Astrocyte (in vitro differentiated cells and primary cell): ENCODE measurements around the gene PCDHB3. TPM values are rescaled to one million over a fixed set of nuclear protein-coding genes. Genes with fewer than 3 reads are reported as not detected.
"Not testable (repeated sequence)": the region's sequence is repeated elsewhere in the genome, so short reads cannot be mapped to it uniquely, and the experiment has no call there.

Experiments used
- DNase-seq: peaks from one replicate; pipeline ENCODE4 v3.0.0-alpha.2; 2010; ENCODE audit warnings: low read depth
- FAIRE-seq: peaks from 2 replicates; lab custom pipeline; 2011; peaks lifted over from hg19 to GRCh38; lab: Jason Lieb, UNC
- H2AFZ ChIP-seq: 2 replicates; pipeline ENCODE4 v1.6.0; 2012; ENCODE audit warnings: low read depth, low read length, inconsistent platforms
- H3K27ac ChIP-seq: 2 replicates; pipeline ENCODE4 v1.5.1; 2011; ENCODE audit warnings: low read depth, low read length, inconsistent platforms
- H3K27me3 ChIP-seq: 2 replicates; pipeline ENCODE4 v1.6.0; 2011; ENCODE audit warnings: low read length, inconsistent platforms; ENCODE audit not compliant: insufficient read depth
- H3K36me3 ChIP-seq: 2 replicates; pipeline ENCODE4 v1.5.1; 2011; ENCODE audit warnings: low read length, inconsistent platforms; ENCODE audit not compliant: insufficient read depth
- H3K4me1 ChIP-seq: 2 replicates; pipeline ENCODE4 v1.5.1; 2011; ENCODE audit warnings: low read length, inconsistent platforms; ENCODE audit not compliant: insufficient read depth
- H3K4me2 ChIP-seq: 2 replicates; pipeline ENCODE4 v1.6.0; 2012; ENCODE audit warnings: low read length, inconsistent platforms
- H3K4me3 ChIP-seq: 2 replicates; pipeline ENCODE4 v1.5.1; 2011; ENCODE audit warnings: low read depth, mild to moderate bottlenecking, low read length, inconsistent platforms; ENCODE audit not compliant: insufficient read depth
- H3K79me2 ChIP-seq: 2 replicates; pipeline ENCODE4 v1.6.0; 2012; ENCODE audit warnings: mild to moderate bottlenecking, low read length, inconsistent platforms; ENCODE audit not compliant: insufficient read depth
- H3K9ac ChIP-seq: 2 replicates; pipeline ENCODE4 v1.6.0; 2012; ENCODE audit warnings: mild to moderate bottlenecking, low read length, inconsistent platforms
- H3K9me3 ChIP-seq: 2 replicates; pipeline ENCODE4 v1.5.1; 2012; ENCODE audit warnings: low read depth, mild to moderate bottlenecking, low read length, inconsistent platforms; ENCODE audit not compliant: insufficient read depth
- H4K20me1 ChIP-seq: 2 replicates; pipeline ENCODE4 v1.6.0; 2012; ENCODE audit warnings: low read length, inconsistent platforms; ENCODE audit not compliant: insufficient read depth
- H3K27ac Mint-ChIP-seq: one replicate; pipeline ENCODE4 v1.8.0; 2021; ENCODE audit warnings: mild to moderate bottlenecking, mixed read lengths; ENCODE audit not compliant: unreplicated experiment
- H3K27me3 Mint-ChIP-seq: one replicate; pipeline ENCODE4 v1.8.0; 2021; ENCODE audit warnings: low read depth, mixed read lengths; ENCODE audit not compliant: unreplicated experiment
- H3K36me3 Mint-ChIP-seq: one replicate; pipeline ENCODE4 v1.8.0; 2021; ENCODE audit warnings: low read depth, mixed read lengths; ENCODE audit not compliant: unreplicated experiment
- H3K4me1 Mint-ChIP-seq: one replicate; pipeline ENCODE4 v1.8.0; 2021; ENCODE audit warnings: low read depth, mixed read lengths; ENCODE audit not compliant: unreplicated experiment
- H3K4me3 Mint-ChIP-seq: one replicate; pipeline ENCODE4 v1.8.0; 2021; ENCODE audit warnings: mild to moderate bottlenecking, moderate library complexity, mixed read lengths; ENCODE audit not compliant: unreplicated experiment
- H3K9me3 Mint-ChIP-seq: one replicate; pipeline ENCODE4 v1.8.0; 2021; ENCODE audit warnings: mild to moderate bottlenecking, mixed read lengths; ENCODE audit not compliant: unreplicated experiment
- EZH2 ChIP-seq: IDR thresholded peaks from 2 replicates; pipeline ENCODE4 v1.6.1; 2012; ENCODE audit warnings: mild to moderate bottlenecking, low read length, inconsistent platforms; ENCODE audit not compliant: insufficient read depth
- total RNA-seq: library from RNA; stranded (reverse); gene quantifications from 2 replicates; pipeline ENCODE4 v1.2.1, GENCODE V29; 2021
- TF ChIP-seq, protein P1 (sequence below): IDR thresholded peaks from 2 replicates; pipeline ENCODE4 v1.5.1; 2011; ENCODE audit warnings: low read depth, mild to moderate bottlenecking, inconsistent platforms, low read length, moderate library complexity; ENCODE audit not compliant: insufficient read depth

Gene PCDHB3
- total RNA-seq, 1 donor from 2014 or later = 3.6 TPM

DNA sequence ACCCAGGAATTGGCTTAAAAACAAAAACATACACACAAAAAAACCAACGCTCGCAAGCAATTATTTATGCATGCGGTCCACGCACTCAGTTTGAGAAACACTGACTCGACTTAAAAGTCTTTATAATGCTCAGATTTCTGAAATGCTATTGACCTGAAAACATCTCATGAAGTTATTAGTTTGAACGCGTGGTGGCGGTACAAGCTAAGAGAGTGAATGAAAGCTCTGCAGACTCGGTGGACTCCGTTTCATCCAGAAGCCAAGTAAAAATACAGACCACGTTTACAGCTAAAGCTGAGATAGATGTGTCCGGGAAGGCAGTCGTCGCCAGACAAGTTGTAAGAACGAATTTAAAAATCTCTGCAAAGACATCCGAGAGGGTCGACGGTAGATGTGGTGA, 49.5 kb downstream of the PCDHB3 start, which contains the start of gene PCDHB6:
TSS of gene PCDHB6 (plus strand) at position 246 of the 400 bp plus-strand sequence. CDS start 201 bp downstream, outside the sequence.
- TF ChIP-seq, protein P1, sequence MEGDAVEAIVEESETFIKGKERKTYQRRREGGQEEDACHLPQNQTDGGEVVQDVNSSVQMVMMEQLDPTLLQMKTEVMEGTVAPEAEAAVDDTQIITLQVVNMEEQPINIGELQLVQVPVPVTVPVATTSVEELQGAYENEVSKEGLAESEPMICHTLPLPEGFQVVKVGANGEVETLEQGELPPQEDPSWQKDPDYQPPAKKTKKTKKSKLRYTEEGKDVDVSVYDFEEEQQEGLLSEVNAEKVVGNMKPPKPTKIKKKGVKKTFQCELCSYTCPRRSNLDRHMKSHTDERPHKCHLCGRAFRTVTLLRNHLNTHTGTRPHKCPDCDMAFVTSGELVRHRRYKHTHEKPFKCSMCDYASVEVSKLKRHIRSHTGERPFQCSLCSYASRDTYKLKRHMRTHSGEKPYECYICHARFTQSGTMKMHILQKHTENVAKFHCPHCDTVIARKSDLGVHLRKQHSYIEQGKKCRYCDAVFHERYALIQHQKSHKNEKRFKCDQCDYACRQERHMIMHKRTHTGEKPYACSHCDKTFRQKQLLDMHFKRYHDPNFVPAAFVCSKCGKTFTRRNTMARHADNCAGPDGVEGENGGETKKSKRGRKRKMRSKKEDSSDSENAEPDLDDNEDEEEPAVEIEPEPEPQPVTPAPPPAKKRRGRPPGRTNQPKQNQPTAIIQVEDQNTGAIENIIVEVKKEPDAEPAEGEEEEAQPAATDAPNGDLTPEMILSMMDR = no peak
- TF ChIP-seq EZH2 = no peak
- H3K9ac ChIP-seq = no peak within 1 kb of the TSS
- Mint-ChIP-seq H3K9me3 (peaks cover 16% of the 10 kb centered on the region), H3K36me3 (peaks cover 12% of the 10 kb centered on the region), H3K27me3 (no peaks in the 10 kb centered on the region), H3K4me1 (no peaks in the 10 kb centered on the region), H3K27ac (no peak within 1 kb of the TSS), H3K4me3 (no peak within 1 kb of the TSS)
- no peaks in the 10 kb centered on the region for H3K79me2 ChIP-seq
- DNase-seq (no peak), FAIRE-seq (no peak)
- H3K4me2 ChIP-seq = no peak within 1 kb of the TSS
- H3K4me1 ChIP-seq = no peaks in the 10 kb centered on the region
- H3K36me3 ChIP-seq = no peaks in the 10 kb centered on the region
- no peak within 1 kb of the TSS for H2AFZ ChIP-seq
- H3K4me3 ChIP-seq = no peak within 1 kb of the TSS
- no peaks in the 10 kb centered on the region for H3K27me3 ChIP-seq
- H3K27ac ChIP-seq = no peak within 1 kb of the TSS
- peaks cover 9% of the 10 kb centered on the region for H3K9me3 ChIP-seq
- no peaks in the 10 kb centered on the region for H4K20me1 ChIP-seq

DNA sequence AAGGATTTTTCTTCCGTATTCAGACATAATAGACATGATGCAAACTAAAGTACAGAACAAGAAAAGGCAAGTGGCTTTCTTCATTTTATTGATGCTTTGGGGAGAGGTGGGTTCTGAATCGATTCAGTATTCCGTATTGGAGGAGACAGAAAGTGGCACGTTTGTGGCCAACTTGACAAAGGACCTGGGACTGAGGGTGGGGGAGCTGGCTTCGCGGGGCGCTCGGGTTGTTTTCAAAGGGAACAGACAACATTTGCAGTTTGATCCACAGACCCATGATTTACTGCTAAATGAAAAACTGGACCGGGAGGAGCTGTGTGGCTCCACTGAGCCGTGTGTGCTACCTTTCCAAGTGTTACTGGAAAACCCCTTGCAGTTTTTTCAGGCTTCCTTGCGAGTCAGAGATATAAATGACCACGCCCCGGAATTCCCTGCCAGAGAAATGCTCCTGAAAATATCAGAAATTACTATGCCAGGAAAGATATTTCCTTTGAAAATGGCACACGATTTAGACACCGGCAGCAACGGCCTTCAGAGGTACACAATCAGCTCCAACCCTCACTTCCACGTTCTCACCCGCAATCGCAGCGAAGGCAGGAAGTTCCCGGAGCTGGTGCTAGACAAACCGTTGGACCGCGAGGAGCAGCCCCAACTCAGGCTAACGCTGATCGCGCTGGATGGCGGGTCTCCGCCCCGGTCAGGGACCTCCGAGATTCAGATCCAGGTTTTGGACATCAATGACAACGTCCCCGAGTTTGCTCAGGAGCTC, 50.1 kb downstream of the PCDHB3 start:
- FAIRE-seq (no peak), DNase-seq (no peak)
- TF ChIP-seq, protein P1 = no peak
- TF ChIP-seq EZH2 = no peak
- Mint-ChIP-seq H3K27me3 (no peaks in the 10 kb centered on the region), H3K9me3 (peaks cover 16% of the 10 kb centered on the region), H3K4me1 (no peaks in the 10 kb centered on the region), H3K4me3 (no peak overlapping the region), H3K27ac (no peak overlapping the region), H3K36me3 (peaks cover 12% of the 10 kb centered on the region)
- H3K79me2 ChIP-seq = no peaks in the 10 kb centered on the region
- no peaks in the 10 kb centered on the region for H3K4me1 ChIP-seq
- no peak overlapping the region for H3K27ac ChIP-seq
- peaks cover 9% of the 10 kb centered on the region for H3K9me3 ChIP-seq
- no peaks in the 10 kb centered on the region for H4K20me1 ChIP-seq
- no peaks in the 10 kb centered on the region for H3K27me3 ChIP-seq
- no peak overlapping the region for H2AFZ ChIP-seq
- no peaks in the 10 kb centered on the region for H3K36me3 ChIP-seq
- no peak overlapping the region for H3K4me2 ChIP-seq
- H3K4me3 ChIP-seq = no peak overlapping the region
- H3K9ac ChIP-seq = no peak overlapping the region

DNA sequence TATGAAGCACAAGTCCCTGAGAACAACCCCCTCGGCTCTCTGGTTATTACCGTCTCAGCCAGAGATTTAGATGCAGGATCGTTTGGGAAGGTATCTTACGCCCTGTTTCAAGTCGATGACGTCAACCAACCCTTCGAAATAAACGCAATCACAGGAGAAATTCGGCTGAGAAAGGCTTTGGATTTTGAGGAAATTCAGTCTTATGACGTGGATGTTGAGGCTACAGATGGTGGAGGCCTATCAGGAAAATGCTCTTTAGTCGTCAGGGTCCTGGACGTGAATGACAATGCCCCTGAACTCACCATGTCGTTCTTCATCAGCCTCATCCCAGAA, 50.7 kb downstream of the PCDHB3 start:
- no peak overlapping the region for H3K27ac Mint-ChIP-seq
- no peak for FAIRE-seq
- Histone ChIP-seq H3K4me1 (no peaks in the 10 kb centered on the region), H3K79me2 (no peaks in the 10 kb centered on the region), H2AFZ (no peak overlapping the region), H3K27ac (no peak overlapping the region), H4K20me1 (no peaks in the 10 kb centered on the region), H3K9ac (no peak overlapping the region), H3K9me3 (peaks cover 9% of the 10 kb centered on the region), H3K27me3 (no peaks in the 10 kb centered on the region), H3K36me3 (no peaks in the 10 kb centered on the region), H3K4me3 (no peak overlapping the region), H3K4me2 (no peak overlapping the region)
- peaks cover 16% of the 10 kb centered on the region for H3K9me3 Mint-ChIP-seq
- no peak overlapping the region for H3K4me3 Mint-ChIP-seq
- DNase-seq = no peak
- H3K4me1 Mint-ChIP-seq = no peaks in the 10 kb centered on the region
- TF ChIP-seq, protein P1 = no peak
- no peak for TF ChIP-seq EZH2
- H3K27me3 Mint-ChIP-seq = no peaks in the 10 kb centered on the region
- peaks cover 12% of the 10 kb centered on the region for H3K36me3 Mint-ChIP-seq

DNA sequence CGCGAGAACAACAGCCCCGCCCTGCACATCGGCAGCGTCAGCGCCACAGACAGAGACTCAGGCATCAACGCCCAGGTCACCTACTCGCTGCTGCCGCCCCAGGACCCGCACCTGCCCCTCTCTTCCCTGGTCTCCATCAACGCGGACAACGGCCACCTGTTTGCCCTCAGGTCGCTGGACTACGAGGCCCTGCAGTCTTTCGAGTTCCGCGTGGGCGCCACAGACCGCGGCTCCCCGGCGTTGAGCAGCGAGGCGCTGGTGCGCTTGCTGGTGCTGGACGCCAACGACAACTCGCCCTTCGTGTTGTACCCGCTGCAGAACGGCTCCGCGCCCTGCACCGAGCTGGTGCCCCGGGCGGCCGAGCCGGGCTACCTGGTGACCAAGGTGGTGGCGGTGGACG, 51.4 kb downstream of the PCDHB3 start:
- not testable (repeated sequence) for H3K27ac Mint-ChIP-seq, H3K4me1 ChIP-seq, H3K79me2 ChIP-seq, H3K27ac ChIP-seq, H2AFZ ChIP-seq, H3K4me3 ChIP-seq, H3K9ac ChIP-seq, H3K36me3 ChIP-seq, FAIRE-seq, DNase-seq, H3K4me2 ChIP-seq, H3K27me3 ChIP-seq, H3K4me1 Mint-ChIP-seq, H3K27me3 Mint-ChIP-seq, H3K4me3 Mint-ChIP-seq, H4K20me1 ChIP-seq
- peaks cover 19% of the 10 kb centered on the region for H3K9me3 Mint-ChIP-seq
- H3K9me3 ChIP-seq = peaks cover 15% of the 10 kb centered on the region
- peaks cover 12% of the 10 kb centered on the region for H3K36me3 Mint-ChIP-seq
